WTC11 (cell line): ENCODE measurements around the gene CBY1. TPM values are rescaled to one million over a fixed set of nuclear protein-coding genes. Genes with fewer than 3 reads are reported as not detected.

Experiments used
- AFF4 ChIP-seq: sonication (generic); formaldehyde crosslinking; IDR thresholded peaks from 2 replicates; pipeline ENCODE4 v1.8.1; 2023; ENCODE audit warnings: mild to moderate bottlenecking, missing genetic modification reagents, borderline replicate concordance
- CDX4 ChIP-seq: fragments of 250-450 bp; sonication (Bioruptor Pico); IDR thresholded peaks from 2 replicates; pipeline ENCODE4 v1.9.0; 2021; ENCODE audit warnings: moderate library complexity, mild to moderate bottlenecking, inconsistent platforms, borderline replicate concordance
- CREB1 ChIP-seq: sonication (generic); formaldehyde crosslinking; IDR thresholded peaks from 2 replicates; pipeline ENCODE4 v1.8.0; 2023; ENCODE audit warnings: mild to moderate bottlenecking, missing genetic modification reagents
- CREM ChIP-seq: sonication (generic); formaldehyde crosslinking; IDR thresholded peaks from 2 replicates; pipeline ENCODE4 v1.8.1; 2022; ENCODE audit warnings: mild to moderate bottlenecking, missing genetic modification reagents, moderate library complexity
- CTCF ChIP-seq: fragments of 200-600 bp; IDR thresholded peaks from 2 replicates; pipeline ENCODE4 v1.8.0; 2022; ENCODE audit warnings: antibody characterized with exemption
- ERG ChIP-seq: fragments of 250-450 bp; sonication (Bioruptor Pico); IDR thresholded peaks from 2 replicates; pipeline ENCODE4 v1.8.0; 2021; ENCODE audit warnings: mild to moderate bottlenecking
- ESRRA ChIP-seq: sonication (generic); formaldehyde crosslinking; IDR thresholded peaks from 2 replicates; pipeline ENCODE4 v1.8.1; 2022; ENCODE audit warnings: mild to moderate bottlenecking, missing genetic modification reagents, borderline replicate concordance
- FOXK1 ChIP-seq: sonication (generic); formaldehyde crosslinking; IDR thresholded peaks from 2 replicates; pipeline ENCODE4 v1.8.0; 2022; ENCODE audit warnings: mild to moderate bottlenecking, moderate library complexity, missing genetic modification reagents
- FOXP1 ChIP-seq: sonication (generic); formaldehyde crosslinking; IDR thresholded peaks from 2 replicates; pipeline ENCODE4 v1.8.0; 2022; ENCODE audit warnings: missing genetic modification reagents, mild to moderate bottlenecking, moderate library complexity, borderline replicate concordance
- HMGXB4 ChIP-seq: sonication (generic); formaldehyde crosslinking; IDR thresholded peaks from 2 replicates; pipeline ENCODE4 v1.8.1; 2023; ENCODE audit warnings: mild to moderate bottlenecking, moderate library complexity, missing genetic modification reagents
- MYBL2 ChIP-seq: sonication (generic); formaldehyde crosslinking; IDR thresholded peaks from 2 replicates; pipeline ENCODE4 v1.8.1; 2023; ENCODE audit warnings: mild to moderate bottlenecking, moderate library complexity, missing genetic modification reagents
- NR3C1 ChIP-seq: sonication (generic); formaldehyde crosslinking; conservative IDR thresholded peaks from 2 replicates; pipeline ENCODE4 v1.8.1; 2023; ENCODE audit warnings: low read depth, mild to moderate bottlenecking, missing genetic modification reagents
- OVOL2 ChIP-seq: fragments of 250-450 bp; sonication (Bioruptor Pico); IDR thresholded peaks from 2 replicates; pipeline ENCODE4 v1.9.0; 2021; ENCODE audit warnings: mild to moderate bottlenecking, borderline replicate concordance
- TP53 ChIP-seq: sonication (generic); formaldehyde crosslinking; IDR thresholded peaks from 2 replicates; pipeline ENCODE4 v1.8.1; 2023; ENCODE audit warnings: mild to moderate bottlenecking, missing genetic modification reagents
- USF1 ChIP-seq: sonication (generic); formaldehyde crosslinking; IDR thresholded peaks from 2 replicates; pipeline ENCODE4 v1.8.0; 2022; ENCODE audit warnings: mild to moderate bottlenecking, missing genetic modification reagents
- USF2 ChIP-seq: sonication (generic); formaldehyde crosslinking; IDR thresholded peaks from 2 replicates; pipeline ENCODE4 v1.8.1; 2023; ENCODE audit warnings: mild to moderate bottlenecking, missing genetic modification reagents, moderate library complexity
- ZMAT4 ChIP-seq: fragments of 250-450 bp; sonication (Bioruptor Pico); IDR thresholded peaks from 2 replicates; pipeline ENCODE4 v1.9.0; 2021; ENCODE audit warnings: mild to moderate bottlenecking
- ZNF121 ChIP-seq: sonication (generic); formaldehyde crosslinking; IDR thresholded peaks from 2 replicates; pipeline ENCODE4 v1.8.0; 2023; ENCODE audit warnings: missing genetic modification reagents
- ZNF138 ChIP-seq: sonication (generic); formaldehyde crosslinking; conservative IDR thresholded peaks from 2 replicates; pipeline ENCODE4 v1.8.1; 2022; ENCODE audit warnings: mild to moderate bottlenecking, moderate library complexity, missing genetic modification reagents
- ZNF219 ChIP-seq: sonication (generic); formaldehyde crosslinking; IDR thresholded peaks from 2 replicates; pipeline ENCODE4 v1.8.0; 2023; ENCODE audit warnings: missing genetic modification reagents, mild to moderate bottlenecking, borderline replicate concordance
- ZNF423 ChIP-seq: fragments of 250-450 bp; sonication (Bioruptor Pico); IDR thresholded peaks from 2 replicates; pipeline ENCODE4 v2.1.2; 2022; ENCODE audit warnings: mild to moderate bottlenecking, moderate library complexity
- ZNF532 ChIP-seq: fragments of 250-450 bp; sonication (Bioruptor Pico); IDR thresholded peaks from 2 replicates; pipeline ENCODE4 v1.9.0; 2021; ENCODE audit warnings: mild to moderate bottlenecking, borderline replicate concordance
- total RNA-seq: library from RNA; stranded (reverse); gene quantifications from 3 replicates; pipeline ENCODE4 v1.2.3, GENCODE V29; 2021

Gene CBY1
- total RNA-seq, 1 experiment from 2014 or later: 26.5 TPM

GRCh38 chr22:38705235-38706100 is 49.0 kb downstream of the CBY1 start, which contains the start of gene GTPBP1 (continued):
- TF ChIP-seq CDX4 (CRISPR knock-in tag) (no peak), OVOL2 (CRISPR knock-in tag) (no peak), ZNF423 (no peak), AFF4 (CRISPR knock-in tag) (no peak), USF2 (CRISPR knock-in tag) (peak; percentile 71), FOXP1 (no peak), NR3C1 (CRISPR knock-in tag) (no peak), HMGXB4 (CRISPR knock-in tag) (no peak), ZNF219 (CRISPR knock-in tag) (no peak), CREB1 (CRISPR knock-in tag) (no peak), TP53 (no peak), ESRRA (CRISPR knock-in tag) (no peak), ZNF532 (CRISPR knock-in tag) (no peak), ERG (no peak), FOXK1 (CRISPR knock-in tag) (peak; percentile 97), ZNF121 (CRISPR knock-in tag) (no peak), USF1 (CRISPR knock-in tag) (peak; percentile 73; the same call in 1 of the 2 replicates), ZNF138 (CRISPR knock-in tag) (no peak), CREM (CRISPR knock-in tag) (no peak), ZMAT4 (CRISPR knock-in tag) (no peak), MYBL2 (CRISPR knock-in tag) (no peak), CTCF (no peak)
